GM21786 (cell line): ENCODE measurements around the gene LINC01488.

Experiments
- ATAC-seq: cut with Tn5 transposase; IDR thresholded peaks from one replicate; pipeline ENCODE4 v1.9.1; 2021; ENCODE audit not compliant: unreplicated experiment

The LINC01488 gene

GRCh38 chr11:69444381-69445130 lies 36.9 kb upstream of the LINC01488 start:
- ATAC-seq: no peak

GRCh38 chr11:69445131-69445470 lies 36.4 kb upstream of the LINC01488 start:
- no peak for ATAC-seq

GRCh38 chr11:69446108-69446507 lies 35.4 kb upstream of the LINC01488 start:
- ATAC-seq: no peak

DNA sequence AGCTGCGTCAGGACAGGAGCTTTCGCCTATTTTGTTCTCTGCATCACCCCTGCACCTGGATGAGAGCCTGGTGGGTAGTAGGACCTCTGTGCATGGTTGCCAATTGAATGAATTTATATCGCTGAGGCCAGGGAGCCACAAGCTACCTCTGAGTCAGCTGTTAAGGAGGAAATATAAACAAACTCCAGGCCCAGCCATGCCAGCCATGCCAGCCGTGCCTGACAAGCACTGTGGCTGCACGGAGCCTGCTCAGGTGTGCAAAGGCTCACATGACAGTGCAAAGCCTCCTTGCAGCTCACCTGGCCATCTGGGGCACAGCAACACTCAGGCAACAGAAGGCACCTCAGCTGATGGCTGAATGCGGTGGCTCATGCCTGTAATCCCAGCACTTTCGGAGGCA lies 33.7 kb upstream of the LINC01488 start:
- no peak for ATAC-seq

- ATAC-seq: no peak
Observed at GRCh38 chr11:69448471-69449284, 32.8 kb upstream of the LINC01488 start.

DNA sequence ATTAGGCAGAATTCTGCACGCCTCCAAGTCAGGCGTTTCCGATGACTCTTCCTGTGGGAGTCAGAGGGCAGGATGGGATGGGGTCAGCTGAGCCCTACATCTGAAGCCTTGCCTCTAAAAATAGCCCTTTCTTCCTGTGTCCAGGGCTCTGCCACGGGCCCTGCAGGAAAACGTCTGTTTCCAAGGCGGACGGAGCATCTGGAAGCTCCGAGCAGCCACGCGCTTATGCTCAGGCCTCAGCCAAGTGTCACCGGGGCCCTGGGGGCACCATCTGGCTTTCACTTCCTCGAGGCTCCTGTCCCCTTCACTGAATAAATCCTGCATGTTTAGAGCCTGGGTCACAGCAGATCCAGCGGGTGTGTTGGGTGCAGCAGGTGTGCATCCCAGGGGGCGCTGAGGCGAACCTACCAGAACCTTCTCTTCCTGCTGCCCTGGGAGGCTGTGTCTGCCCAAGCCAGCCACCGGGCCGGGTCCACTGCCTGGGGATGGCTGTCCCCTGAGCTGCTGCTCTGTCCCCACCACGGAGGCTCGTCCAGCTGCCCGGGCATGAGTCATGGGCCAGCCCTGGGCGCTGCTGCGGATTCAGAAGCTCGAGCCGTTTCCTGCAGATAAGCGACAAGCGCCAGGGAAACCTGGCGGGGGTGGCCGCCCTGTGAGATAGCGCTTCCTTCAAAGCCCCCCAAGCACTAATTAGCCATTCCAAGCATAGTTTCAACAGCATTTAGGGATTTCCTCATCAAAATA lies 32.0 kb upstream of the LINC01488 start:
- no peak for ATAC-seq

- ATAC-seq: no peak
Observed at GRCh38 chr11:69450064-69450856, 31.2 kb upstream of the LINC01488 start.

DNA sequence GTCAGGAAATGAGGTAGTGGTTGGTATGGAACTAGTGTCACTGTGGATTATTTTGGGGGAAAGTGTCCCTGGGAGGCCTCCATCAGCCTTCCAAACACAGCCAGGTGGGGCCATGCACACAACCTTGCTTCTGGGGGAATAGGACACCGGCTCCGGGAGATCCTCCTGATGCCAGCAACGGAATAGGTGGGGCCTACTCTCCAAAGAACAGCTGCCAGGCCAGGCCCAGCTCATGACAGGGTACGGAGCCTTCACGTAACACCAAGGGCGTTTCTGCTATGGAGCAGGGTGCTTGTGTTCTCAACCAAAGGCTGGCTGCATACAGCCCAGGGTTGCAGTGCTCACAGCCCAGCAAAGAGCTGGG lies 30.6 kb upstream of the LINC01488 start:
- no peak for ATAC-seq

- ATAC-seq: no peak
Observed at GRCh38 chr11:69451289-69451688, 30.2 kb upstream of the LINC01488 start.

GRCh38 chr11:69452206-69452987 lies 29.1 kb upstream of the LINC01488 start:
- no peak for ATAC-seq

DNA sequence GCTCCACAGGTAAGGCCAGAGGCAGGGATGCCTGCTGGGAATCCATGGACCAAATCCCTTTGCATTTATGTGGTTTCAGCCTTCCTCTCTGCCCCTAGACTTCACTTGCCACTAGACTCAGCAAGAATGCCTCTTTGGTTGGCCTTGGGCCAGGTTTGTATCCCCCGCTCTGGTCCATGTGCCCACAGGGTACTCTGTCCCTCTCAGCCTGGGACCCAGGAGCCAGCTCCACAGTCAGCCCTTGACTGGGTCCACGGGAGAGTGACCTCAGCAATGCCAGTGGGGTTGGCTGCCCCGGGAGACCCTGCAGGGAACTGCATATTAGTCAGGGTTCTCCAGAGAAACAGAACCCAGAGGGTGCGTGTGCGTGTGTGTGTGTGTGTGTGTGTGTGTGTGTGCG lies 28.3 kb upstream of the LINC01488 start:
- no peak for ATAC-seq

- no peak for ATAC-seq
Observed at GRCh38 chr11:69454018-69454417, 27.4 kb upstream of the LINC01488 start.

- no peak for ATAC-seq
Observed at GRCh38 chr11:69455969-69456368, 25.5 kb upstream of the LINC01488 start.

DNA sequence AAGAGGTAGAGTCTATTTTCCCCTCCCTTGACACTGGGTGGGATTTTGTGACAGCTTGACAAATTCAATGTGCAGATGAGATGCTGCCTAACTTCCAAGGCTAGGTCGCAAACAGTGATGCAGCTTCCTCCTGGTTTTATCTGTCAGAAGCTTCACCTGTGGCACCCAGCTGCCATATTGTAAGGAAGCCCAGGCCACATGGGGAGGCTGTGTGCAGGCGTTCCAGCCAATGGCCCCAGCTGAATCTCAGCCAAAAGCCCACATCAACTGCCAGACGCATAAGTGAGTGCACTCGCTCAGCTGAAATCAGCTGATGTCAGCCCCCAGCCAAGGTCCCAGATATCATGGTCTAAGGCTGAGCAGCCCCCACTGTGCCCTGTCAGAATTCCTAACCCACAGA lies 24.8 kb upstream of the LINC01488 start:
- no peak for ATAC-seq

DNA sequence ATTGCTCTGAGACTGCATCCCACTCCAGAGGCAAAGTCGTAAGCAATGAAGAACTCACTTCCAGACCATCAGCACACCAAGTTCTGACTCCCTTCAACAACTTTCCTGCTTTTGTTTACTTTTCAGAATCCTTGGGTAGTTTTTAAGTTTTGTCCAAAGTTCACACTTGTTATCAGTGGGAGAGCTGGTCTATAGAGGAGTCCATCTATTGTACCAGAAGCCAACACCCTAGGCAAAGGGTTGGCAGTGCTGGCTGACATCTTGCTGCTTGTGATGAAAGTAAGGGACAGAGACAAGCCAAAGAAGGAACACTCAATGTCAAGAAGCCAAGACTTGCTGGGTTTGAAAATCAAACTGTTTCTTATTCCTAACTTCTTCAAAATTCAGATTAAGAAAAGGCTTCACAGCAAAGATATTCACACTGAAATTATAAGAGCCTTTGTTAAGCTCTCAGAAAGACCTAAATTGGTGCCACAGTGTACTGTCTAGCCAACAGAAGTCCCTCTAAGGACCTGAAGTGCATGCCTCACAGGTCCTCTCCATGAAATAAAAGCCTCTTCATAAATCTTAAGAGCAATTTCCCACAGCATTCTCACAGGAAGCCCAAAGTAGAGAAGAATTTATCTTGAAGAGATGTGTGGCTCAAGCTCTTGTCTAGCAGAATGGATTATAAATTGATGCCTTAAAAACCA lies 21.5 kb upstream of the LINC01488 start:
- ATAC-seq: no peak

GRCh38 chr11:69460540-69461257 lies 20.8 kb upstream of the LINC01488 start:
- no peak for ATAC-seq

GRCh38 chr11:69461272-69461962 lies 20.0 kb upstream of the LINC01488 start:
- no peak for ATAC-seq
